ENCODE data around the gene TIMP2. TPM values are rescaled to one million over a fixed set of nuclear protein-coding genes. Genes with fewer than 3 reads are reported as not detected.

TIMP2 gene
- total RNA-seq, 1 experiment from 2014 or later = 29.0 TPM

GRCh38 chr17:78892520-78892919, 32.7 kb downstream of the TIMP2 start:
- Histone ChIP-seq H2BK12ac (ENCODE audit: insufficient read length, low read depth, low read length) (no peak overlapping the region), H3K4ac (ENCODE audit: low read depth, low read length) (no peak overlapping the region), H3K23me2 (ENCODE audit: insufficient read length, low read depth, low read length, poor library complexity, severe bottlenecking) (no peaks in the 10 kb centered on the region), H2AK5ac (ENCODE audit: insufficient read length, low read length) (no peak overlapping the region), H2BK15ac (ENCODE audit: low read depth, low read length) (no peak overlapping the region), H4K20me1 (ENCODE audit: control insufficient read depth, insufficient read depth, insufficient read length) (no peaks in the 10 kb centered on the region), H3K14ac (ENCODE audit: insufficient read depth, low read length) (no peak overlapping the region; the same call in 1 of the 2 replicates), H3K4me1 (ENCODE audit: insufficient read depth, low read length) (no peaks in the 10 kb centered on the region), H3K9ac (ENCODE audit: extremely low read depth, insufficient read length, low read length) (no peak overlapping the region), H3T11ph (ENCODE audit: low read length) (no peak overlapping the region), H3K9me3 (ENCODE audit: control insufficient read depth, low read depth, low read length) (no peaks in the 10 kb centered on the region), H3K79me1 (ENCODE audit: insufficient read depth, low read depth, low read length, poor library complexity, severe bottlenecking) (no peaks in the 10 kb centered on the region), H3K27me3 (ENCODE audit: insufficient read depth, low read length) (no peaks in the 10 kb centered on the region), H3K56ac (ENCODE audit: insufficient read length, low read depth, low read length) (no peak overlapping the region), H4K91ac (ENCODE audit: insufficient read length, low read depth, low read length) (no peak overlapping the region), H2BK5ac (ENCODE audit: insufficient read length, low read length) (no peak overlapping the region), H3K79me2 (ENCODE audit: insufficient read depth, low read length) (0 out of 2 replicates have a peak, but pooled peaks cover 3% of the 10 kb centered on the region), H3K4me2 (ENCODE audit: insufficient read depth, insufficient read length, low read length) (no peak overlapping the region), H2BK120ac (ENCODE audit: low read depth, low read length, poor library complexity, severe bottlenecking) (no peak overlapping the region), H2BK20ac (ENCODE audit: low read depth, low read length, poor library complexity, severe bottlenecking) (no peak overlapping the region), H3K18ac (ENCODE audit: insufficient read length, low read depth, low read length) (no peak overlapping the region), H3K27ac (ENCODE audit: insufficient read length, low read depth, low read length) (no peak overlapping the region), H2AFZ (ENCODE audit: low read length) (no peak overlapping the region), H3K23ac (ENCODE audit: insufficient read length, low read depth, low read length) (no peak overlapping the region), H4K8ac (replicated peaks; ENCODE audit: insufficient read length, low read depth, low read length) (no peak overlapping the region), H4K5ac (ENCODE audit: insufficient read length, low read depth, low read length) (no peak overlapping the region)
- no peaks in the 10 kb centered on the region; a peak in 1 of 5 replicates for H3K9me3 Mint-ChIP-seq
- peak overlapping the region in 1 of 3 experiments; percentile 19; a peak in 1 of 7 replicates for H3K27ac Mint-ChIP-seq
- no CpG with 5 or more reads among the region's 5 CpGs for WGBS (ENCODE audit: extremely low coverage, insufficient read length, low lambda C conversion rate)
- TF ChIP-seq CTCF (conservative IDR thresholded peaks at IDR 0.05) = no peak
- no peak for DNase-seq
- no peaks in the 10 kb centered on the region for H3K27me3 Mint-ChIP-seq (ENCODE audit: low read depth)
- H3K4me3 Mint-ChIP-seq = peak overlapping the region in 1 of 2 experiments; percentile 3; a peak in 1 of 5 replicates
- H3K4me1 Mint-ChIP-seq = peaks cover 3 to 13% of the 10 kb centered on the region in 2 experiments; a peak in 2 of 4 replicates
- H3K36me3 Mint-ChIP-seq (ENCODE audit: insufficient read depth in 1 of 3, low read depth in 3 of 3) = peaks cover 0 to 6% (median 0%) of the 10 kb centered on the region in 3 experiments; a peak in 3 of 7 replicates

All from H9 (cell line).